Measurements from ENCODE around the gene HMG20B.
A peak's percentile ranks its signal among the peaks of the same experiment; 100 is the strongest.

Gene HMG20B

GRCh38 chr19:3625996-3626472 is 53.3 kb downstream of the HMG20B start:
- ATAC-seq, result peak; percentile 21
- Mint-ChIP-seq H3K27me3 (no peaks in the 10 kb centered on the region), H3K9me3 (no peaks in the 10 kb centered on the region), H3K27ac (peak overlapping the region; percentile 99 to 100), H3K4me1 (peaks cover 35% of the 10 kb centered on the region), H3K4me3 (peak overlapping the region; percentile 94 to 100)
- DNase-seq, result no peak

- Mint-ChIP-seq H3K27ac (peak within 1 kb of the TSS; percentile 99 to 100), H3K9me3 (no peaks in the 10 kb centered on the region), H3K4me1 (peaks cover 35% of the 10 kb centered on the region), H3K4me3 (peak within 1 kb of the TSS; percentile 94 to 100), H3K27me3 (no peaks in the 10 kb centered on the region)
- ATAC-seq, result peak; percentile 97
- DNase-seq, result peak; percentile 99
These were observed 54.0 kb downstream of the HMG20B start, which contains the start of gene CACTIN for GRCh38 chr19:3626473-3627350. Gene CACTIN, minus strand, starts transcription at chr19:3626790. Its CDS starts 28 bp downstream, at chr19:3626762.

GRCh38 chr19:3627351-3627723 is 54.6 kb downstream of the HMG20B start:
- H3K4me3 Mint-ChIP-seq, result peak overlapping the region; percentile 94 to 100

More at GRCh38 chr19:3627351-3627723, 54.6 kb downstream of the HMG20B start:
- DNase-seq (no peak), ATAC-seq (no peak)
- no peaks in the 10 kb centered on the region for H3K9me3 Mint-ChIP-seq
- no peaks in the 10 kb centered on the region for H3K27me3 Mint-ChIP-seq
- H3K4me1 Mint-ChIP-seq, result peaks cover 35% of the 10 kb centered on the region
- no peak overlapping the region for H3K27ac Mint-ChIP-seq
